OCI-LY7 (cell line): ENCODE results near the gene DEFB124. TPM values are rescaled to one million over a fixed set of nuclear protein-coding genes. Genes with fewer than 3 reads are reported as not detected.

Experiments used
- BruUV-seq: library from RNA; stranded (reverse); fragments of 400-500 nt; replicated peaks from 2 replicates; lab custom pipeline; 2021; lab: Mats Ljungman, UMichigan
- CTCF ChIA-PET: fragments of 300-600 bp; sonication (Branson Sonifier 250); formaldehyde crosslinking; loops from one replicate; lab custom pipeline; 2022; ENCODE audit warnings: antibody characterized with exemption; ENCODE audit not compliant: unreplicated experiment; lab: Charles Lee
- POLR2A ChIA-PET: fragments of 300-600 bp; sonication (Branson Sonifier 250); formaldehyde crosslinking; loops from one replicate; lab custom pipeline; 2022; ENCODE audit warnings: antibody characterized with exemption; lab: Charles Lee
- DNase-seq: peaks from one replicate; pipeline ENCODE4 v3.0.0-alpha.2; 2015; ENCODE audit warnings: low spot score
- H2AFZ ChIP-seq: fragments of 200-600 bp; sonication (generic), shearing (Covaris generic); 2 replicates; pipeline ENCODE4 v1.6.1; 2014; ENCODE audit warnings: mild to moderate bottlenecking, antibody characterized with exemption, low read length, moderate library complexity
- H3K27ac ChIP-seq: fragments of 200-600 bp; sonication (generic); 2 replicates; pipeline ENCODE4 v1.5.1; 2014; ENCODE audit warnings: mixed run types, low read depth, mild to moderate bottlenecking, moderate library complexity, low read length, inconsistent platforms; ENCODE audit not compliant: poor library complexity, severe bottlenecking
- H3K36me3 ChIP-seq: fragments of 200-600 bp; sonication (generic); 2 replicates; pipeline ENCODE4 v1.6.1; 2014; ENCODE audit warnings: mild to moderate bottlenecking, antibody characterized with exemption, low read length, moderate library complexity, mixed read lengths; ENCODE audit not compliant: insufficient read depth
- H3K4me1 ChIP-seq: fragments of 200-600 bp; sonication (generic); 2 replicates; pipeline ENCODE4 v1.5.1; 2014; ENCODE audit warnings: mild to moderate bottlenecking, low read length; ENCODE audit not compliant: insufficient read depth, poor library complexity, severe bottlenecking
- H3K4me2 ChIP-seq: fragments of 200-600 bp; sonication (generic); 2 replicates; pipeline ENCODE4 v1.6.1; 2014; ENCODE audit warnings: mild to moderate bottlenecking, low read length
- H3K4me3 ChIP-seq: fragments of 200-600 bp; sonication (generic); 2 replicates; pipeline ENCODE4 v1.5.1; 2014; ENCODE audit warnings: mild to moderate bottlenecking, low read depth, low read length; ENCODE audit not compliant: poor library complexity, severe bottlenecking
- H3K79me2 ChIP-seq: fragments of 200-600 bp; sonication (generic); 2 replicates; pipeline ENCODE4 v1.6.1; 2016; ENCODE audit warnings: low read depth, mild to moderate bottlenecking, low read length, moderate library complexity, mixed read lengths; ENCODE audit not compliant: insufficient read depth
- H3K9me2 ChIP-seq: fragments of 200-600 bp; sonication (generic); 2 replicates; pipeline ENCODE4 v1.6.1; 2016; ENCODE audit warnings: mild to moderate bottlenecking, low read length, mixed read lengths; ENCODE audit not compliant: insufficient read depth
- H3K9me3 ChIP-seq: fragments of 200-600 bp; sonication (generic); 2 replicates; pipeline ENCODE4 v1.6.1; 2014; ENCODE audit warnings: mild to moderate bottlenecking, mixed run types, low read length, mixed read lengths
- H4K20me1 ChIP-seq: fragments of 200-600 bp; sonication (generic); 2 replicates; pipeline ENCODE4 v1.6.1; 2014; ENCODE audit warnings: mild to moderate bottlenecking, antibody characterized with exemption, low read length, moderate library complexity, mixed read lengths; ENCODE audit not compliant: insufficient read depth
- EZH2phosphoT487 ChIP-seq: fragments of 200-600 bp; sonication (generic); IDR thresholded peaks from 2 replicates; pipeline ENCODE4 v1.6.1; 2018; ENCODE audit warnings: low read depth, borderline replicate concordance, mild to moderate bottlenecking, mixed run types, antibody characterized with exemption, low read length, moderate library complexity, mixed read lengths
- intact Hi-C: fragments of 100-400 bp; cut with micrococcal nuclease; formaldehyde crosslinking; loops from one replicate; pipeline ENCODE4 v1.10.0; 2022; ENCODE audit not compliant: unreplicated experiment
- total RNA-seq, 2 experiments: library from RNA; depleted of rRNA in 1 of 2; stranded (reverse); fragments of >200 nt in 1 of 2; shearing (Covaris generic) in 1 of 2; gene quantifications; 2 replicates each; pipeline ENCODE4 v1.2.3, GENCODE V29; 2014 to 2022
- TF ChIP-seq, protein P1 (sequence below): fragments of 200-600 bp; sonication (generic); conservative IDR thresholded peaks from 2 replicates; pipeline ENCODE4 v1.5.1; 2014; ENCODE audit warnings: mild to moderate bottlenecking, antibody characterized with exemption, low read length, moderate library complexity, mixed read lengths

Gene DEFB124
- total RNA-seq, 2 experiments from 2014 or later, result not detected

DNA sequence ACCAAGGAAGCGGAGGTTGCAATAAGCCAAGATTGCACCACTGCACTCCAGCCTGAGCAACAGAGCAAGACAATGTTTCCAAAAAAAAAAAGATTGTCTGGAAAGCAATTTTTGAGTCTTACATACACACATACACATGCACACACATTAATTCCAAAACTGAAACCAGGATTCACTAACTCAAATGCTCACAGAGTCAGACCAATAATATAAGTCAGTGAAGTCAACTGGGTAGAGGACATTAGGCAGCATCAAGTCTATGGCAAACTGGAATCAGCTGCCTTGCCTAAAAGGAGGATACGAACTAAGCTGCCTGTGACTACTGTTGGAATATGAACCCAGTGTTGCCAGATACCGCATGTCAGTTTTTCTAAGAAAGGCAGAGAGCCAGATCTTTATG, 15.8 kb upstream of the DEFB124 start:
- Histone ChIP-seq H3K79me2 (no peaks in the 10 kb centered on the region), H4K20me1 (no peaks in the 10 kb centered on the region), H3K9me2 (no peaks in the 10 kb centered on the region), H3K36me3 (no peaks in the 10 kb centered on the region), H3K4me3 (no peak overlapping the region), H3K4me1 (no peaks in the 10 kb centered on the region), H3K27ac (no peak overlapping the region), H2AFZ (no peak overlapping the region), H3K4me2 (no peak overlapping the region), H3K9me3 (no peaks in the 10 kb centered on the region)
- no TSS peak for BruUV-seq
- ChIA-PET POLR2A (interaction anchor here (0.7 kb wide), 1 partner anchor 16 kb away, joined by 4 read pairs; the partner anchor contains the start of gene DEFB124), CTCF (no interaction called here)
- TF ChIP-seq EZH2phosphoT487, result no peak
- TF ChIP-seq, protein P1, sequence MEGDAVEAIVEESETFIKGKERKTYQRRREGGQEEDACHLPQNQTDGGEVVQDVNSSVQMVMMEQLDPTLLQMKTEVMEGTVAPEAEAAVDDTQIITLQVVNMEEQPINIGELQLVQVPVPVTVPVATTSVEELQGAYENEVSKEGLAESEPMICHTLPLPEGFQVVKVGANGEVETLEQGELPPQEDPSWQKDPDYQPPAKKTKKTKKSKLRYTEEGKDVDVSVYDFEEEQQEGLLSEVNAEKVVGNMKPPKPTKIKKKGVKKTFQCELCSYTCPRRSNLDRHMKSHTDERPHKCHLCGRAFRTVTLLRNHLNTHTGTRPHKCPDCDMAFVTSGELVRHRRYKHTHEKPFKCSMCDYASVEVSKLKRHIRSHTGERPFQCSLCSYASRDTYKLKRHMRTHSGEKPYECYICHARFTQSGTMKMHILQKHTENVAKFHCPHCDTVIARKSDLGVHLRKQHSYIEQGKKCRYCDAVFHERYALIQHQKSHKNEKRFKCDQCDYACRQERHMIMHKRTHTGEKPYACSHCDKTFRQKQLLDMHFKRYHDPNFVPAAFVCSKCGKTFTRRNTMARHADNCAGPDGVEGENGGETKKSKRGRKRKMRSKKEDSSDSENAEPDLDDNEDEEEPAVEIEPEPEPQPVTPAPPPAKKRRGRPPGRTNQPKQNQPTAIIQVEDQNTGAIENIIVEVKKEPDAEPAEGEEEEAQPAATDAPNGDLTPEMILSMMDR, result no peak
- intact Hi-C loops, result no loop called here
- no peak for DNase-seq

DNA sequence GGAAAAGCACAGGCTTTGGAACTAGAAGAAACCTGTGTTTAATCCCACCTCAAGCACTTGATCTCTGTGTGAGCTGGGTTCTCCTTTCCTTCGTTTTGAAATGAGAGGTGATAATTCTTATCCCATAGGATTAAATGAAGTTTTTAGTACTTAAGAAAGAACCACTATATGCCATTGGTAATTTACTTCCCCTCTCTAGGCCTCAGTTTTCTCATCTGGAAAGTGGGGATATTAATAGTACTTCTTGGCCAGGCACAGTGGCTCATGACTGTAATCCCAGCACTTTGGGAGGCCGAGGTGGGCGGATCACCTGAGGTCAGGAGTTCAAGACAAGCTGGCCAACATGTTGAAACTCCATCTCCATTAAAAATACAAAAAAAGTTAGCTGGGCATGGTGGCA, 14.2 kb upstream of the DEFB124 start:
- Histone ChIP-seq H3K4me3 (no peak overlapping the region), H3K4me2 (no peak overlapping the region), H3K4me1 (no peaks in the 10 kb centered on the region), H3K36me3 (no peaks in the 10 kb centered on the region), H3K27ac (no peak overlapping the region), H3K9me3 (no peaks in the 10 kb centered on the region), H2AFZ (no peak overlapping the region), H3K79me2 (no peaks in the 10 kb centered on the region), H4K20me1 (no peaks in the 10 kb centered on the region), H3K9me2 (no peaks in the 10 kb centered on the region)
- ChIA-PET CTCF (no interaction called here), POLR2A (no interaction called here)
- no TSS peak for BruUV-seq
- intact Hi-C loops, result no loop called here
- no peak for DNase-seq
- no peak for TF ChIP-seq EZH2phosphoT487
- TF ChIP-seq, protein P1, result no peak

DNA sequence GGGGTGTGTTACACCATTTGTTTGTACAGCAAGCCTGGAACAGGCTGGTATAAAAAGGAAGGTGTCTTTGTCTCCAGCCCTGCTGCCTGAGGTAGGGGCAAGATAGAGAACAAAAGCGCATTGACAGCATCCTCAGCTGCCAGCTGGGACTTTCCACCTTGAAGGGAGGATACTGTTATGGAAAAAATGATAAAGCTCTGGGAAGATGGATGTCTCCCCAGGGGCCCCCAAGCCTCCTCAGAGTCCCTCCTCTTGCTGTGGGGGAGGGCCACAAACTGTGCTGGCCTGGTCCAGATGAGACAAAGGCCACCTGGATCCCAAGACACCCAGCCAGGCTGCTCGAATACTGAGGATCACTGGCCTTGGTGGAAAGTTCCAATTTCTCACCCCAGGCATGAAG, 13.2 kb upstream of the DEFB124 start:
- no peak overlapping the region for H2AFZ ChIP-seq
- TF ChIP-seq EZH2phosphoT487, result no peak
- TF ChIP-seq, protein P1, result no peak
- H3K27ac ChIP-seq, result no peak overlapping the region
- H3K9me2 ChIP-seq, result no peaks in the 10 kb centered on the region
- no peak overlapping the region for H3K4me2 ChIP-seq
- H3K79me2 ChIP-seq, result no peaks in the 10 kb centered on the region
- no peak for DNase-seq
- no TSS peak for BruUV-seq
- ChIA-PET CTCF (no interaction called here), POLR2A (interaction anchor here (0.6 kb wide), 1 partner anchor 12 kb away, joined by 4 read pairs; no protein-coding TSS in a partner anchor)
- no peak overlapping the region for H3K4me3 ChIP-seq
- H4K20me1 ChIP-seq, result no peaks in the 10 kb centered on the region
- no peaks in the 10 kb centered on the region for H3K9me3 ChIP-seq
- no peaks in the 10 kb centered on the region for H3K4me1 ChIP-seq
- intact Hi-C loops, result no loop called here
- no peaks in the 10 kb centered on the region for H3K36me3 ChIP-seq
